ENCODE results near the gene DBNDD2.

The DBNDD2 gene, protein sequence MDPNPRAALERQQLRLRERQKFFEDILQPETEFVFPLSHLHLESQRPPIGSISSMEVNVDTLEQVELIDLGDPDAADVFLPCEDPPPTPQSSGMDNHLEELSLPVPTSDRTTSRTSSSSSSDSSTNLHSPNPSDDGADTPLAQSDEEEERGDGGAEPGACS

DNA sequence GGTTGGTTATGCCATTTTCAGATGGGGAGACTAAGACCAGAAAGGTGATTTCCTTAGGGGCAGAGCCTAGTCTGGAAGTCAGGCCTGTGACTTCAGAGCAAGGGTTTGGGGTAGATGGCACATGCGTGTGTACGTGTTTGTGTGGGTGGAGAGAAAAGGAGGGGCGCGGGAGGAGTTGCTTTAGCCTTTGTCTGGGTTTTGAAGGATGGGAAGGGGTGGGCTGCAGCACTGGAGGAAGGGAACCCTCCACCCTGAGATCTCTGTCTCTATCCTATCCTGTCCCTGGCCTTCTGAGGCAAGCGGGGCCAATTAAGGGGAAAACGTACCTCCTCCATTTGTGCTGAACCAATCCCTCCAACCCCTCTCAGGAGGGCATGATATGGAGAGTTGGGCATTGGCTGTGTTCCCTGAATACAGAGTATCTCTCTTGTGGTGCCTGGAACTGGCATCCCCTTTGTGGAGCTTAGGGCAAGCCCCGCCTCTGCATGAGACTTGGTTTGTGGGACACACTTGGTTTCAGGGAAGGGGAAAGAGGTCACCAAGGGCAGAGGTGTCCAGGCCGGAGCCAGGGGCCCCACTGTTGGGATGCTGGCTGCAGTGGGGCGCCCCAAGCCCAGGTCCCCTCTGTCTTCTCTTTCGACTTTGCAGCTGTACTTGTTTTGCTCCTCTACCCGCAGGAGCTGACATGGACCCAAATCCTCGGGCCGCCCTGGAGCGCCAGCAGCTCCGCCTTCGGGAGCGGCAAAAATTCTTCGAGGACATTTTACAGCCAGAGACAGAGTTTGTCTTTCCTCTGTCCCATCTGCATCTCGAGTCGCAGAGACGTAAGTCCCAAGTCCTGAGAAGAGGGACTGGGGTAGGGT, at the start of gene DBNDD2:
DBNDD2 (plus strand) TSS at position 507 of the 863 bp plus-strand sequence; CDS start at position 686, 179 bp downstream.
- TF ChIP-seq, protein P1, sequence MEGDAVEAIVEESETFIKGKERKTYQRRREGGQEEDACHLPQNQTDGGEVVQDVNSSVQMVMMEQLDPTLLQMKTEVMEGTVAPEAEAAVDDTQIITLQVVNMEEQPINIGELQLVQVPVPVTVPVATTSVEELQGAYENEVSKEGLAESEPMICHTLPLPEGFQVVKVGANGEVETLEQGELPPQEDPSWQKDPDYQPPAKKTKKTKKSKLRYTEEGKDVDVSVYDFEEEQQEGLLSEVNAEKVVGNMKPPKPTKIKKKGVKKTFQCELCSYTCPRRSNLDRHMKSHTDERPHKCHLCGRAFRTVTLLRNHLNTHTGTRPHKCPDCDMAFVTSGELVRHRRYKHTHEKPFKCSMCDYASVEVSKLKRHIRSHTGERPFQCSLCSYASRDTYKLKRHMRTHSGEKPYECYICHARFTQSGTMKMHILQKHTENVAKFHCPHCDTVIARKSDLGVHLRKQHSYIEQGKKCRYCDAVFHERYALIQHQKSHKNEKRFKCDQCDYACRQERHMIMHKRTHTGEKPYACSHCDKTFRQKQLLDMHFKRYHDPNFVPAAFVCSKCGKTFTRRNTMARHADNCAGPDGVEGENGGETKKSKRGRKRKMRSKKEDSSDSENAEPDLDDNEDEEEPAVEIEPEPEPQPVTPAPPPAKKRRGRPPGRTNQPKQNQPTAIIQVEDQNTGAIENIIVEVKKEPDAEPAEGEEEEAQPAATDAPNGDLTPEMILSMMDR (IDR thresholded peaks at IDR 0.05) = no peak
- H3K36me3 ChIP-seq (ENCODE audit: control insufficient read depth, insufficient read depth, low read length) = no peaks in the 10 kb centered on the region
- H3K27me3 ChIP-seq (ENCODE audit: control insufficient read depth, insufficient read depth, low read length) = no peaks in the 10 kb centered on the region
- peak within 1 kb of the TSS; percentile 72 for H3K27ac ChIP-seq
- H2AFZ ChIP-seq = peak within 1 kb of the TSS; percentile 94
- peaks cover 19% of the 10 kb centered on the region for H3K4me1 ChIP-seq
- peak within 1 kb of the TSS; percentile 86 for H3K4me3 ChIP-seq (ENCODE audit: low read depth, low read length)
- H3K4me2 ChIP-seq (ENCODE audit: low read length) = peak within 1 kb of the TSS; percentile 79
- peak within 1 kb of the TSS; percentile 39 for H3K9ac ChIP-seq
- no peaks in the 10 kb centered on the region for H3K9me3 ChIP-seq (ENCODE audit: control insufficient read depth, low read length)
- no peaks in the 10 kb centered on the region for H3K79me2 ChIP-seq

DNA sequence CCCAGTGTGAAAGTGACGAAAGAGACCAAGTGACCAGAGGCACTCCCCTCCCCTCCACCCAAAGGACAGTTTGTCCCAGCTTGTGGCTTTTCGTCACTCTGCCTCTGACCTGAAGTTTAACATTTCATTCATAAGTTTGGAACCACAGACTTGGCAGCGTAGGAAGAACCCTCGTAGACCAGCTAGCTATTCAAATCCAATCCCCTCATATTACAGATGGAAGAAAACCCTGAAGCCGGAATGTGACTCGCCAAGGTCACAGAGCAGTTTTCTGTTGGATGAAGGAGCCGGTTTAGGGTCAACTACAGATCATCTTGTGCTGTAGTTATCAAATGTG, 49.1 kb upstream of the DBNDD2 start:
- no peaks in the 10 kb centered on the region for H3K27me3 ChIP-seq (ENCODE audit: control insufficient read depth, insufficient read depth, low read length)
- peak overlapping the region; percentile 30 for H3K27ac ChIP-seq
- no peak overlapping the region for H3K4me3 ChIP-seq (ENCODE audit: low read depth, low read length)
- peaks cover 7% of the 10 kb centered on the region for H3K79me2 ChIP-seq
- no peak overlapping the region for H3K9ac ChIP-seq
- no peaks in the 10 kb centered on the region for H3K9me3 ChIP-seq (ENCODE audit: control insufficient read depth, low read length)
- no peak overlapping the region for H3K4me2 ChIP-seq (ENCODE audit: low read length)
- no peak overlapping the region for H2AFZ ChIP-seq
- H3K4me1 ChIP-seq = peaks cover 3% of the 10 kb centered on the region
- TF ChIP-seq, protein P1 (IDR thresholded peaks at IDR 0.05) = no peak
- H3K36me3 ChIP-seq (ENCODE audit: control insufficient read depth, insufficient read depth, low read length) = no peaks in the 10 kb centered on the region

DNA sequence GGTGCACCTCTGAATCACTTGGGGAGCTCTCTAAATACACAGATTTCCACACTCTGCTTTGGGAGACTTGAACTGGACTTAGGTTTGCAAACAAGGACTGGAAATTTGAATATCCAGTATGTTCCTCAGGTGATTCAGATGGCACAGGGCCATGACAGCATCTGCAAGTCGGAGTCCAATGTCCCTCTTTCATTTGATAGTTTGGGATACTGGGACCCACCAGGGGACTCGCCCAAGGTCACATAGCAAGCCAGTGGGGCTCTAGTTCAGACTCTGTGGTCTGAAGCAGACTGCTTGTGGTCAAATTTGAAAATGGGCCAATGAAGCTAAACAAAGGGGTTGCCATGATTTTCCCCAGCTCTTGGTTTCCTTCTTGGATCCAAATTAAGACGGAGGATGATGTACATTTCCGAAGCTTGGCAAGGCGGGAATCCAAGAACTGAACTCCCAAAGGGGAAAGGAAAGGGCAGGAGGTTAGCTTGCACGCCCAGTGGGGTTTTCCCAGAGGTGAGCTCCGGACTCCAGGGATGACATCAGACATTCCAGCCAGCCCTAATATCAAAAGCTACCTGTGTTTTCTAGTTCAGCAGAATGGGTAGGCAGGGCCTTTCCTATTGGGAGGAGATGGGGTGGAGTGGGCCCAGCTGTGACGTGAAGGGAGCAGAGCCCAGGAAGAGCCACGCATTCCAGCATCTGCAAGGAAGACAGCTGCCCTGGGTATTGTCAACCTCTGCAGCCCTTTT, 48.5 kb upstream of the DBNDD2 start:
- Histone ChIP-seq H3K36me3 (ENCODE audit: control insufficient read depth, insufficient read depth, low read length) (no peaks in the 10 kb centered on the region), H3K4me3 (ENCODE audit: low read depth, low read length) (no peak overlapping the region), H3K79me2 (peaks cover 7% of the 10 kb centered on the region), H3K9ac (no peak overlapping the region), H3K4me2 (ENCODE audit: low read length) (no peak overlapping the region), H3K9me3 (ENCODE audit: control insufficient read depth, low read length) (no peaks in the 10 kb centered on the region), H3K4me1 (peaks cover 4% of the 10 kb centered on the region), H2AFZ (no peak overlapping the region), H3K27ac (peak overlapping the region; percentile 30), H3K27me3 (ENCODE audit: control insufficient read depth, insufficient read depth, low read length) (no peaks in the 10 kb centered on the region)
- TF ChIP-seq, protein P1 (IDR thresholded peaks at IDR 0.05) = no peak

DNA sequence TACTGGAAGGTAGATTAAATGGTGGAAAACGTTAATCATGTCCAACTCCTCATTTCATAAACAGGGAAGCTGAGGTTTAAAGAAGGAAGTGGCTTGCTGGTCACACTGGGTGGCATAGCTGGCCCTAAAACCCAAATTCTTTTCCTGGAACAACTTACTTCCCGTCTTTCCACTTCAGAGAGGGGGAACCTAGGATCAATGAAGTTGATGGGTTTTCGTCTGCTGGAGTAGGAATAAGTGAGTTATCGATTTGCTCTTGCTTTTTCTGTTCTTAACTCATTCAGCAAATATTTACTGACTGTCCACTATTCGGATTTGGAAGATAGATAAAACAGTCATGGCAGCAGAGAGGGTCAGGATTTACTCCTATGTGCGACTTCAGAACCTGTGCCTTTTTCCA, 46.3 kb upstream of the DBNDD2 start:
- H3K27me3 ChIP-seq (ENCODE audit: control insufficient read depth, insufficient read depth, low read length) = no peaks in the 10 kb centered on the region
- H3K27ac ChIP-seq = no peak overlapping the region
- peaks cover 4% of the 10 kb centered on the region for H3K4me1 ChIP-seq
- no peak overlapping the region for H3K4me3 ChIP-seq (ENCODE audit: low read depth, low read length)
- no peak overlapping the region for H3K4me2 ChIP-seq (ENCODE audit: low read length)
- TF ChIP-seq, protein P1 (IDR thresholded peaks at IDR 0.05) = no peak
- no peak overlapping the region for H3K9ac ChIP-seq
- peaks cover 7% of the 10 kb centered on the region for H3K79me2 ChIP-seq
- no peaks in the 10 kb centered on the region for H3K36me3 ChIP-seq (ENCODE audit: control insufficient read depth, insufficient read depth, low read length)
- H3K9me3 ChIP-seq (ENCODE audit: control insufficient read depth, low read length) = no peaks in the 10 kb centered on the region
- no peak overlapping the region for H2AFZ ChIP-seq

Data from parathyroid adenoma (tissue), 2 donors.